ENCODE measurements around the gene CADPS2. TPM values are rescaled to one million over a fixed set of nuclear protein-coding genes. Genes with fewer than 3 reads are reported as not detected.

Gene CADPS2
- total and polyA plus RNA-seq, 2 donors (not counting 3 experiments of a cell fraction or from before 2014, with no cell fraction given): 9.5 to 22.6 TPM

- FAIRE-seq (no peak), DNase-seq (ENCODE audit: low read depth, low spot score) (no peak)
- H3K27me3 ChIP-seq (ENCODE audit: control insufficient read depth in 2 of 2, insufficient read depth in 2 of 2, low read length in 2 of 2): no peaks in the 10 kb centered on the region
- H3K4me3 ChIP-seq (replicated peaks in 1 of 3; ENCODE audit: insufficient read depth in 1 of 3, low read depth in 1 of 3, low read length in 3 of 3): no peak overlapping the region
- no peaks in the 10 kb centered on the region for H3K9me1 ChIP-seq (replicated peaks; ENCODE audit: control insufficient read depth, extremely low read depth, insufficient read depth, low read length)
- H3K4me2 ChIP-seq (ENCODE audit: insufficient read depth, low read length): no peak overlapping the region
- no peak overlapping the region for H2AFZ ChIP-seq (ENCODE audit: low read depth, low read length)
- peaks cover 7% of the 10 kb centered on the region for H3K4me1 ChIP-seq (ENCODE audit: control insufficient read depth, extremely low read depth, insufficient read depth, low read length)
- no TSS peak for BruUV-seq (replicated peaks)
- no peak overlapping the region for H3K9ac ChIP-seq (replicated peaks; ENCODE audit: extremely low read depth, insufficient read depth, low read length)
- dilution Hi-C loops (cut with MboI; ENCODE audit: extremely low pct_ligation_motif_present, low sequenced_read_pairs): no loop called here
- no peaks in the 10 kb centered on the region for H3K79me2 ChIP-seq (ENCODE audit: control insufficient read depth, insufficient read depth, low read length)
- ChIA-PET POLR2A (no interaction called here), CTCF (interaction anchor here (0.7 to 1.6 kb wide), 2 partner anchors 16 to 36 kb away, joined by 3 to 4 read pairs; no protein-coding TSS in a partner anchor)
- no peaks in the 10 kb centered on the region for H3K9me3 ChIP-seq (replicated peaks; ENCODE audit: control insufficient read depth, insufficient read depth, low read length)
- intact Hi-C loops (cut with micrococcal nuclease): no loop called here
- no peaks in the 10 kb centered on the region for H3K36me3 ChIP-seq (ENCODE audit: control insufficient read depth in 2 of 2, extremely low read depth in 1 of 2, insufficient read depth in 2 of 2, low read length in 2 of 2)
- no peak overlapping the region for H3K27ac ChIP-seq (ENCODE audit: insufficient read depth, low read depth, low read length)
- H4K20me1 ChIP-seq (replicated peaks; ENCODE audit: control insufficient read depth, extremely low read depth, insufficient read depth, low read length): no peaks in the 10 kb centered on the region
- TF ChIP-seq GATA2 (IDR thresholded peaks at IDR 0.05; ENCODE audit: insufficient read depth, insufficient read length, low read depth, low read length) (no peak), JUN (IDR thresholded peaks at IDR 0.05; ENCODE audit: borderline replicate concordance, insufficient read depth, insufficient read length, low read depth) (no peak), EZH2 (IDR thresholded peaks at IDR 0.05; ENCODE audit: borderline replicate concordance, low read depth, low read length, severe bottlenecking) (no peak), POLR2AphosphoS5 (IDR thresholded peaks at IDR 0.05; ENCODE audit: insufficient read depth, low read depth, low read length) (no peak), POLR2A (IDR thresholded peaks at IDR 0.05; ENCODE audit: low read depth, low read length) (no peak)
- TF ChIP-seq, protein P1, sequence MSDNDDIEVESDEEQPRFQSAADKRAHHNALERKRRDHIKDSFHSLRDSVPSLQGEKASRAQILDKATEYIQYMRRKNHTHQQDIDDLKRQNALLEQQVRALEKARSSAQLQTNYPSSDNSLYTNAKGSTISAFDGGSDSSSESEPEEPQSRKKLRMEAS (IDR thresholded peaks at IDR 0.05; ENCODE audit: insufficient read depth, insufficient read length): no peak
These were observed 118.9 kb downstream of the CADPS2 start for GRCh38 chr7:122767339-122767738.

- TF ChIP-seq JUN (IDR thresholded peaks at IDR 0.05; ENCODE audit: borderline replicate concordance, insufficient read depth, insufficient read length, low read depth) (no peak), GATA2 (IDR thresholded peaks at IDR 0.05; ENCODE audit: insufficient read depth, insufficient read length, low read depth, low read length) (no peak), FOS (IDR thresholded peaks at IDR 0.05; ENCODE audit: borderline replicate concordance, insufficient read depth, low read length) (no peak), POLR2A (IDR thresholded peaks at IDR 0.05; ENCODE audit: low read depth, low read length) (no peak)
- Histone ChIP-seq H3K9me3 (replicated peaks; ENCODE audit: control insufficient read depth, insufficient read depth, low read length) (no peaks in the 10 kb centered on the region), H3K9me1 (replicated peaks; ENCODE audit: control insufficient read depth, extremely low read depth, insufficient read depth, low read length) (no peaks in the 10 kb centered on the region), H3K9ac (replicated peaks; ENCODE audit: extremely low read depth, insufficient read depth, low read length) (no peak overlapping the region), H3K27me3 (ENCODE audit: control insufficient read depth in 2 of 2, insufficient read depth in 2 of 2, low read length in 2 of 2) (no peaks in the 10 kb centered on the region), H3K79me2 (ENCODE audit: control insufficient read depth, insufficient read depth, low read length) (no peaks in the 10 kb centered on the region), H3K4me1 (ENCODE audit: control insufficient read depth, extremely low read depth, insufficient read depth, low read length) (peaks cover 7% of the 10 kb centered on the region), H3K36me3 (ENCODE audit: control insufficient read depth in 2 of 2, extremely low read depth in 1 of 2, insufficient read depth in 2 of 2, low read length in 2 of 2) (no peaks in the 10 kb centered on the region), H2AFZ (ENCODE audit: low read depth, low read length) (no peak overlapping the region), H3K4me2 (ENCODE audit: insufficient read depth, low read length) (no peak overlapping the region), H3K4me3 (replicated peaks in 1 of 3; ENCODE audit: insufficient read depth in 1 of 3, low read depth in 1 of 3, low read length in 3 of 3) (no peak overlapping the region), H4K20me1 (replicated peaks; ENCODE audit: control insufficient read depth, extremely low read depth, insufficient read depth, low read length) (no peaks in the 10 kb centered on the region), H3K27ac (ENCODE audit: insufficient read depth, low read depth, low read length) (no peak overlapping the region)
- FAIRE-seq (no peak), DNase-seq (ENCODE audit: low read depth, low spot score) (no peak)
- BruUV-seq (replicated peaks): no TSS peak
- intact Hi-C loops (cut with micrococcal nuclease): no loop called here
- dilution Hi-C loops (cut with MboI; ENCODE audit: extremely low pct_ligation_motif_present, low sequenced_read_pairs): no loop called here
- POLR2A ChIA-PET: no interaction called here
- CTCF ChIA-PET: no interaction called here
These were observed 119.7 kb downstream of the CADPS2 start for GRCh38 chr7:122766593-122766992.
